Ishikawa (cell line): Measurements from ENCODE around the gene ENOX1.

ENCODE experiments used
- CEBPB ChIP-seq: IDR thresholded peaks from 2 replicates; pipeline ENCODE4 v1.6.1; 2012
- CREB1 ChIP-seq: IDR thresholded peaks from 2 replicates; pipeline ENCODE4 v1.6.1; 2012; ENCODE audit warnings: low read depth
- EGR1 ChIP-seq: IDR thresholded peaks from 2 replicates; pipeline ENCODE4 v1.6.1; 2012
- EP300 ChIP-seq: IDR thresholded peaks from 2 replicates; pipeline ENCODE4 v1.6.1; 2012; ENCODE audit warnings: borderline replicate concordance
- FOXM1 ChIP-seq: IDR thresholded peaks from 2 replicates; pipeline ENCODE4 v1.6.1; 2012; ENCODE audit warnings: low read depth, borderline replicate concordance
- NFIC ChIP-seq: IDR thresholded peaks from 2 replicates; pipeline ENCODE4 v1.6.1; 2012
- RAD21 ChIP-seq: IDR thresholded peaks from 2 replicates; pipeline ENCODE4 v1.6.1; 2012; ENCODE audit warnings: low read depth
- TAF1 ChIP-seq: IDR thresholded peaks from 2 replicates; pipeline ENCODE4 v1.6.1; 2012; ENCODE audit warnings: low read depth, mild to moderate bottlenecking
- TCF12 ChIP-seq: IDR thresholded peaks from 2 replicates; pipeline ENCODE4 v1.6.1; 2012; ENCODE audit warnings: low read depth
- TEAD4 ChIP-seq: IDR thresholded peaks from 2 replicates; pipeline ENCODE4 v1.6.1; 2012
- YY1 ChIP-seq: IDR thresholded peaks from 2 replicates; pipeline ENCODE4 v1.6.1; 2012; ENCODE audit warnings: low read depth
- ZBTB7A ChIP-seq: IDR thresholded peaks from 2 replicates; pipeline ENCODE4 v1.6.1; 2012; ENCODE audit warnings: low read depth
- TF ChIP-seq, protein P1 (sequence below): IDR thresholded peaks from 2 replicates; pipeline ENCODE4 v1.6.1; 2012
- TF ChIP-seq, protein P2 (sequence below): IDR thresholded peaks from 2 replicates; pipeline ENCODE4 v1.6.1; 2012
- TF ChIP-seq, protein P3 (sequence below): IDR thresholded peaks from 2 replicates; pipeline ENCODE4 v1.6.1; 2012; ENCODE audit warnings: low read depth, mild to moderate bottlenecking

Gene ENOX1

DNA sequence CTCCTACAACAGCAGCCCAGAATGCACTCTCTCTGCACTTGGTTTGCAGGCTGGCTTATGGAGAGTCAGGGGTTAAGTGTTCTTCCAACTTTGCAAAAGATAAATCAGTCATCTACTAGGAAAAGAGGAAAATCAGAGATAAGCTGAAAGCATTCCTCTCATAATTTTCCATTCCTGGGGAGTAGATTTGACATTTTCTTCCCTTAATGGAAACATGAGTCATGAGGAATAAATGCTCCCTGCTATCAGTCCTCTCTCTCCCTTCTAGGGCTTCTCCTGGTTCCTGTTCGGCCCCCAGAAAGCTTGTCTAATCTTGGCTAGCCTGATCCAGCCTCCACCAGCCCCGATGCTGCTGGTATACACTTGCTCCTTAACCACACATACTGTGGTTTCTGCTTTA lies 28.4 kb upstream of the ENOX1 start:
- TF ChIP-seq, protein P1, sequence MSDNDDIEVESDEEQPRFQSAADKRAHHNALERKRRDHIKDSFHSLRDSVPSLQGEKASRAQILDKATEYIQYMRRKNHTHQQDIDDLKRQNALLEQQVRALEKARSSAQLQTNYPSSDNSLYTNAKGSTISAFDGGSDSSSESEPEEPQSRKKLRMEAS = no peak
- no peak for TF ChIP-seq RAD21
- TF ChIP-seq, protein P2, sequence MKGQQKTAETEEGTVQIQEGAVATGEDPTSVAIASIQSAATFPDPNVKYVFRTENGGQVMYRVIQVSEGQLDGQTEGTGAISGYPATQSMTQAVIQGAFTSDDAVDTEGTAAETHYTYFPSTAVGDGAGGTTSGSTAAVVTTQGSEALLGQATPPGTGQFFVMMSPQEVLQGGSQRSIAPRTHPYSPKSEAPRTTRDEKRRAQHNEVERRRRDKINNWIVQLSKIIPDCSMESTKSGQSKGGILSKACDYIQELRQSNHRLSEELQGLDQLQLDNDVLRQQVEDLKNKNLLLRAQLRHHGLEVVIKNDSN = no peak
- no peak for TF ChIP-seq ZBTB7A
- no peak for TF ChIP-seq TAF1
- TF ChIP-seq FOXM1 = no peak
- TF ChIP-seq TCF12 = no peak
- TF ChIP-seq EP300 = no peak
- no peak for TF ChIP-seq YY1
- TF ChIP-seq TEAD4 = no peak
- TF ChIP-seq NFIC = no peak
- TF ChIP-seq EGR1 = no peak
- no peak for TF ChIP-seq CEBPB
- no peak for TF ChIP-seq CREB1
- TF ChIP-seq, protein P3, sequence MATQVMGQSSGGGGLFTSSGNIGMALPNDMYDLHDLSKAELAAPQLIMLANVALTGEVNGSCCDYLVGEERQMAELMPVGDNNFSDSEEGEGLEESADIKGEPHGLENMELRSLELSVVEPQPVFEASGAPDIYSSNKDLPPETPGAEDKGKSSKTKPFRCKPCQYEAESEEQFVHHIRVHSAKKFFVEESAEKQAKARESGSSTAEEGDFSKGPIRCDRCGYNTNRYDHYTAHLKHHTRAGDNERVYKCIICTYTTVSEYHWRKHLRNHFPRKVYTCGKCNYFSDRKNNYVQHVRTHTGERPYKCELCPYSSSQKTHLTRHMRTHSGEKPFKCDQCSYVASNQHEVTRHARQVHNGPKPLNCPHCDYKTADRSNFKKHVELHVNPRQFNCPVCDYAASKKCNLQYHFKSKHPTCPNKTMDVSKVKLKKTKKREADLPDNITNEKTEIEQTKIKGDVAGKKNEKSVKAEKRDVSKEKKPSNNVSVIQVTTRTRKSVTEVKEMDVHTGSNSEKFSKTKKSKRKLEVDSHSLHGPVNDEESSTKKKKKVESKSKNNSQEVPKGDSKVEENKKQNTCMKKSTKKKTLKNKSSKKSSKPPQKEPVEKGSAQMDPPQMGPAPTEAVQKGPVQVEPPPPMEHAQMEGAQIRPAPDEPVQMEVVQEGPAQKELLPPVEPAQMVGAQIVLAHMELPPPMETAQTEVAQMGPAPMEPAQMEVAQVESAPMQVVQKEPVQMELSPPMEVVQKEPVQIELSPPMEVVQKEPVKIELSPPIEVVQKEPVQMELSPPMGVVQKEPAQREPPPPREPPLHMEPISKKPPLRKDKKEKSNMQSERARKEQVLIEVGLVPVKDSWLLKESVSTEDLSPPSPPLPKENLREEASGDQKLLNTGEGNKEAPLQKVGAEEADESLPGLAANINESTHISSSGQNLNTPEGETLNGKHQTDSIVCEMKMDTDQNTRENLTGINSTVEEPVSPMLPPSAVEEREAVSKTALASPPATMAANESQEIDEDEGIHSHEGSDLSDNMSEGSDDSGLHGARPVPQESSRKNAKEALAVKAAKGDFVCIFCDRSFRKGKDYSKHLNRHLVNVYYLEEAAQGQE = no peak

DNA sequence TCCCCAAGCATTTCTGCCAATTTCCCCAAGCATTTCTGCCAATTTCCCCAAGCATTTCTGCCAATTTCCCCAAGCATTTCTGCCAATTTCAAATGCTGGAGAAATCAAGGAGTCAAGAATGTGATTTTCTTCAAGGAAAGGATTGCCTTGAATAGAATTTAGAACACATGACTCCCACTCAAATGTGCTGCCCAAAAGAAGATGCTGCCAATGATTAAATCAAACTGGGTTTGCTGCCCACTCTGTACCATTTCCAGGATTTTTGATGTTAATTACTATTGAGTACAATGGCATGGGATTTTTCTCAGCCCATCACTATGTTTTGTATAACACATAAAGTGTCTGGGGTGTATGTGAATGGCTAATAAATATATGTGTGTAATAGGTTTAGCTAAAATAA lies 21.9 kb upstream of the ENOX1 start:
- TF ChIP-seq TCF12 = no peak
- TF ChIP-seq, protein P2 = no peak
- TF ChIP-seq TEAD4 = no peak
- TF ChIP-seq, protein P3 = no peak
- no peak for TF ChIP-seq ZBTB7A
- no peak for TF ChIP-seq FOXM1
- TF ChIP-seq NFIC = no peak
- no peak for TF ChIP-seq EP300
- no peak for TF ChIP-seq RAD21
- TF ChIP-seq CEBPB = no peak
- no peak for TF ChIP-seq TAF1
- TF ChIP-seq EGR1 = no peak
- TF ChIP-seq, protein P1 = no peak
- no peak for TF ChIP-seq YY1
- TF ChIP-seq CREB1 = no peak

DNA sequence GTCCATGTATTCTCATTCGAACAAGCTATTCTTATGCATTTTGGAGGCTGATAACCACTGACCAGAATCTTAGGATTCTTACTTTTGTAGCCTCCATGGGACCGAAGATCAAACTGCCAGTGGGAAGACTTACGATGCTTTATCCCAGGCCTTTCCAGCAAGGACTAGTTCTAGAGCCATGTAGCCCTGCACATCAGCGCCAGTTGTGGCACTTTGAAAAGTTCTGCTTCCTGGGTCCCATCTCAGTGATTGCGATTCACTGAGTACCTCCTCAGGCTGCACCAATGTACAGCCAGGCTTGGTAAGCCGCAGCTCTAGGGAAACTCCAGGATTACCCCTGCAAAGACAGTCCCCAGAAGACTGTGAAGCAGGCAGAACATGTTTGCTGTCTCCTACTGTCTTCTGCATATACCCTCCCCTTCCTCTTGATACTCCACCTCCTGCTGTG lies 18.9 kb upstream of the ENOX1 start:
- TF ChIP-seq EP300 (no peak), RAD21 (no peak), CEBPB (no peak), TAF1 (no peak), ZBTB7A (no peak), NFIC (no peak)

DNA sequence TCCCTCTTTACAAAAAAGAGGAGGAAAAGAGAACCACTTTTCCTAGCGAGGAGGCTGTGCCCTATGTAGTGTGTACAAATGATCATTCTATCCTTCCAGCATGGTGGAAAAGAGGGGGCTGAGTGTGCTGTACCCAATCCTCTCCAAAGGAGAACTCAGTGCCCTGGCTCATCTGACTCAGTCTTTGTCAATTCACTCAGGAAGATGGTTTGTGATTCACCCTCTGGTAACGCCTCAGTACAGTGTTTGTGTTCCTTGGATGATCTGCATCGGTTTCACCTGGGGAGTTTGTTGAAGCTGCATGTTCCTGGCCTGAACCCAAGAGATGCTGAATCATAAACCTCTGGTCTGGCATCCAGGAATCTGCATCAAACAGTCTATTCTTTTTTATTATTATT lies 18.3 kb upstream of the ENOX1 start:
- TF ChIP-seq CREB1 (no peak), CEBPB (no peak), FOXM1 (no peak), YY1 (no peak), EP300 (no peak), EGR1 (no peak), TAF1 (no peak), TCF12 (no peak), RAD21 (no peak), NFIC (no peak)
- TF ChIP-seq, protein P2 = no peak

DNA sequence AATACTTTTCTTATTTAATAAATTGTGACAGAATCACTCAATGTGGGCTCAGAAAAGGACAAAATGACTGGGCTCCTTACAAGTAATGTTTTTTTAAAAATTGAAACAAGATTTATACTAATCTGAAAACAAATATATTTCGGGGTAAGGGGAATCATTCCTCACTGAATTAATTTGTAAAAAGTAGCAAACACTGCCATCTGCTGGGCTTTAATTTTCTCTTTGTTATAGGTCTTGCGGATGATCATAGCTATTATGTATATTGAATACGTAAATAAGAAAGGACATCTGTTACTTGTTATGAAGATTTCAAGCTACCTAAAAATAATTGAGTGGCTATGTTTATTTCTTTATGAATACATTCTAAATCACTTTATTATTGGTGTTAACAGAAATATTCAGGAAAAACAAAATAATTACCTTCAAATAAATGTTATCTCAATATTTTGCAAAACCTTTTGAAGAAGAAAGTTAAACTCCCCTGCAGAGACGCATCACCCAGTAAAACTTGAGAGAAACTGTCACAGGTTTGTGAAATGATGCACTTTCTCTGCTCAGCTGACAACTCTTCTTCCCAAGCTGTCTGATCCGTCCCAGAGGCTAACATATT lies 17.8 kb upstream of the ENOX1 start:
- TF ChIP-seq, protein P3 = no peak
- TF ChIP-seq RAD21 = peak; percentile 61
